GM12865 (cell line): Measurements from ENCODE around the gene VSIG8.
A peak's percentile ranks its signal among the peaks of the same experiment; 100 is the strongest.

Experiments
- DNase-seq: peaks from one replicate; pipeline ENCODE4 v3.0.0; 2010; ENCODE audit warnings: low read depth
- H3K4me3 ChIP-seq: 2 replicates; pipeline ENCODE4 v1.5.1; 2011; ENCODE audit warnings: mild to moderate bottlenecking, low read depth, low read length, control low read depth
- CTCF ChIP-seq: IDR thresholded peaks from 2 replicates; pipeline ENCODE4 v1.5.1; 2011; ENCODE audit warnings: low read length, control low read depth, low read depth, inconsistent platforms; ENCODE audit not compliant: insufficient read depth; ENCODE audit errors: missing control alignments

The VSIG8 gene

GRCh38 chr1:159827549-159827948 lies 34.9 kb downstream of the VSIG8 start:
- H3K4me3 ChIP-seq = no peak overlapping the region
- peak; percentile 21 for DNase-seq
- no peak for TF ChIP-seq CTCF

- no peak overlapping the region for H3K4me3 ChIP-seq
- no peak for TF ChIP-seq CTCF
- no peak for DNase-seq
Measured at GRCh38 chr1:159827102-159827490, 35.4 kb downstream of the VSIG8 start.

- H3K4me3 ChIP-seq = no peak within 1 kb of the TSS
- DNase-seq = peak; percentile 72
- TF ChIP-seq CTCF = no peak
Measured at GRCh38 chr1:159826441-159827101, 35.9 kb downstream of the VSIG8 start, which contains the start of gene SLAMF8. SLAMF8 (plus strand) TSS chr1:159826873; CDS start chr1:159826899, 26 bp downstream.

GRCh38 chr1:159825564-159825963 lies 36.9 kb downstream of the VSIG8 start:
- no peak overlapping the region for H3K4me3 ChIP-seq
- no peak for DNase-seq
- no peak for TF ChIP-seq CTCF

- no peak for DNase-seq
- no peak for TF ChIP-seq CTCF
- no peak overlapping the region for H3K4me3 ChIP-seq
Measured at GRCh38 chr1:159823406-159823805, 39.1 kb downstream of the VSIG8 start.

GRCh38 chr1:159821171-159821867 lies 41.1 kb downstream of the VSIG8 start:
- DNase-seq = no peak
- no peak overlapping the region for H3K4me3 ChIP-seq
- no peak for TF ChIP-seq CTCF
